ENCODE measurements around the gene LBX1.

DNA sequence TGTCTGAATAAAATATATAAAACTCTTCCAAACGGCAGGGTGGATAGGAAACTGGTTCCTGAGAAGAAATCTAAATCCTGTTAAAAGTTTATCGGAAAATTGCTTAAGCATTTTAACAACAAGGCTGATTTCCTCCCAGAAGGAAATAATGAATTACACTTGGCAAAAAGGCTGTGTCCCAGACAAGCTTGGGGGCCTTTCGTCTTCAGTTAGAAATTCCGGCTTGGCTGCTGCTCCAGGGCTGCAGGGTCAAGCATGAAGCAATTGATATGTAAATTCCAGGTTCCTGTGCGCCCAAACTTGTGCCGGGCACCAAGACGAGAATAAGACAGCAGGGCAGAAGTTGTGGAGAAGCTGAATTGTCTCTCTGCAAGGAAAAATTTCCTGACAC, 38.0 kb upstream of the LBX1 start:
- TF ChIP-seq, protein P1, sequence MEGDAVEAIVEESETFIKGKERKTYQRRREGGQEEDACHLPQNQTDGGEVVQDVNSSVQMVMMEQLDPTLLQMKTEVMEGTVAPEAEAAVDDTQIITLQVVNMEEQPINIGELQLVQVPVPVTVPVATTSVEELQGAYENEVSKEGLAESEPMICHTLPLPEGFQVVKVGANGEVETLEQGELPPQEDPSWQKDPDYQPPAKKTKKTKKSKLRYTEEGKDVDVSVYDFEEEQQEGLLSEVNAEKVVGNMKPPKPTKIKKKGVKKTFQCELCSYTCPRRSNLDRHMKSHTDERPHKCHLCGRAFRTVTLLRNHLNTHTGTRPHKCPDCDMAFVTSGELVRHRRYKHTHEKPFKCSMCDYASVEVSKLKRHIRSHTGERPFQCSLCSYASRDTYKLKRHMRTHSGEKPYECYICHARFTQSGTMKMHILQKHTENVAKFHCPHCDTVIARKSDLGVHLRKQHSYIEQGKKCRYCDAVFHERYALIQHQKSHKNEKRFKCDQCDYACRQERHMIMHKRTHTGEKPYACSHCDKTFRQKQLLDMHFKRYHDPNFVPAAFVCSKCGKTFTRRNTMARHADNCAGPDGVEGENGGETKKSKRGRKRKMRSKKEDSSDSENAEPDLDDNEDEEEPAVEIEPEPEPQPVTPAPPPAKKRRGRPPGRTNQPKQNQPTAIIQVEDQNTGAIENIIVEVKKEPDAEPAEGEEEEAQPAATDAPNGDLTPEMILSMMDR (IDR thresholded peaks at IDR 0.05; ENCODE audit: borderline replicate concordance, extremely low read depth, low read length, poor library complexity, severe bottlenecking): no peak
- no peak for TF ChIP-seq EZH2 (IDR thresholded peaks at IDR 0.05; ENCODE audit: borderline replicate concordance, low read depth, low read length, severe bottlenecking)
